Measurements from ENCODE around the gene OR51F2. TPM values are rescaled to one million over a fixed set of nuclear protein-coding genes. Genes with fewer than 3 reads are reported as not detected.
"Not testable (repeated sequence)": the region's sequence is repeated elsewhere in the genome, so short reads cannot be mapped to it uniquely, and the experiment has no call there.

OR51F2 gene, protein sequence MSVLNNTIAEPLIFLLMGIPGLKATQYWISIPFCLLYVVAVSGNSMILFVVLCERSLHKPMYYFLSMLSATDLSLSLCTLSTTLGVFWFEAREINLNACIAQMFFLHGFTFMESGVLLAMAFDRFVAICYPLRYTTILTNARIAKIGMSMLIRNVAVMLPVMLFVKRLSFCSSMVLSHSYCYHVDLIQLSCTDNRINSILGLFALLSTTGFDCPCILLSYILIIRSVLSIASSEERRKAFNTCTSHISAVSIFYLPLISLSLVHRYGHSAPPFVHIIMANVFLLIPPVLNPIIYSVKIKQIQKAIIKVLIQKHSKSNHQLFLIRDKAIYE
- total RNA-seq = not detected

DNA sequence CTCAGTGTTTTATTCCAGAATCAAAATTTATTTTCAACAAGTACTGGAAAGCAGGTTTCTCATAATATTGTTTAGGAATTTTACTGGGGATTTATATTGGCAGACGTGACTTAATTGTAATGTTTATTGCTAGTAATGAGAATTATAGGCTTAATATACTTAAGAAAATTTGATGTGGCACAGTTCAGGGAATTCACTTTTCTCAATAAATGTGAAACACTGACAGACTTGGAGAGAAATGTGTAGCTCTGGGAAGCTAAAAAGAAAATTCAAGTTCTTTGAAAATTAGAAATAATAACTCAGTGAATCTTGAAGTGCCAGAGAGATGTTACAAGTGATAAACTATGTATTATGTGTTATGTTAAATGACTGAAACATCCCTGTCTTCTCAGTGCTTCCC, at the start of gene OR51F2:
Gene OR51F2 (plus strand): TSS at position 301 of the 400 bp plus-strand sequence. CDS start 101 bp downstream, outside the sequence.
- Histone ChIP-seq H3K27me3 (no peaks in the 10 kb centered on the region), H3K4me1 (no peaks in the 10 kb centered on the region), H3K27ac (no peak within 1 kb of the TSS), H3K9me3 (no peaks in the 10 kb centered on the region), H3K36me3 (no peaks in the 10 kb centered on the region), H3K4me3 (no peak within 1 kb of the TSS)
- no peak for DNase-seq (ENCODE audit: low spot score in 2 of 2)
- TF ChIP-seq POLR2AphosphoS5 (IDR thresholded peaks at IDR 0.05) (no peak), POLR2A (IDR thresholded peaks at IDR 0.05) (no peak)
- TF ChIP-seq, protein P1, sequence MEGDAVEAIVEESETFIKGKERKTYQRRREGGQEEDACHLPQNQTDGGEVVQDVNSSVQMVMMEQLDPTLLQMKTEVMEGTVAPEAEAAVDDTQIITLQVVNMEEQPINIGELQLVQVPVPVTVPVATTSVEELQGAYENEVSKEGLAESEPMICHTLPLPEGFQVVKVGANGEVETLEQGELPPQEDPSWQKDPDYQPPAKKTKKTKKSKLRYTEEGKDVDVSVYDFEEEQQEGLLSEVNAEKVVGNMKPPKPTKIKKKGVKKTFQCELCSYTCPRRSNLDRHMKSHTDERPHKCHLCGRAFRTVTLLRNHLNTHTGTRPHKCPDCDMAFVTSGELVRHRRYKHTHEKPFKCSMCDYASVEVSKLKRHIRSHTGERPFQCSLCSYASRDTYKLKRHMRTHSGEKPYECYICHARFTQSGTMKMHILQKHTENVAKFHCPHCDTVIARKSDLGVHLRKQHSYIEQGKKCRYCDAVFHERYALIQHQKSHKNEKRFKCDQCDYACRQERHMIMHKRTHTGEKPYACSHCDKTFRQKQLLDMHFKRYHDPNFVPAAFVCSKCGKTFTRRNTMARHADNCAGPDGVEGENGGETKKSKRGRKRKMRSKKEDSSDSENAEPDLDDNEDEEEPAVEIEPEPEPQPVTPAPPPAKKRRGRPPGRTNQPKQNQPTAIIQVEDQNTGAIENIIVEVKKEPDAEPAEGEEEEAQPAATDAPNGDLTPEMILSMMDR (IDR thresholded peaks at IDR 0.05) = no peak
- intact Hi-C loops (cut with DNase I; ENCODE audit: low total_unique reads) = no loop called here

DNA sequence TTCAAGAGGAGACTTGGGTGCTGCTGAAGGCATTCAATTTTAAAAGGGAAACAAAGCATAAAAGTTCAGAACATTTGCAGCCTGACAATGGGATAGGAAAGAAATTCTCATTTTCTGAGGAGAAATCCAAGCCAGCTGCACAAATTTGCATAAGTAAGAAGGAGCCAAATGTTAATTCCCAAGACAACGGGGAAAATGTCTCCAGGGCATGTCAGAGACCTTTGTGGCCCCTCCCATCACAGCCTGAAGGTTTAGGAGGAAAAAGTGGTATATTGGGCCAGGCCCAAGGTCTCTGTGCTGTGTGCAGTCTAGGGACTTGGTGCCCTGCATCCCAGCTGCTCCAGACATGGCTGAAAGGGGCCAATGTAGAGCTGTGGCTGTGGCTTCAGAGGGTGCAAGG, 38.7 kb upstream of the OR51F2 start:
- H3K9me3 ChIP-seq = peaks cover 0 to 6% of the 10 kb centered on the region in 2 donors
- no peak overlapping the region for H3K27ac ChIP-seq
- no peaks in the 10 kb centered on the region for H3K27me3 ChIP-seq
- no peak for DNase-seq (ENCODE audit: low spot score in 2 of 2)
- intact Hi-C loops (cut with DNase I; ENCODE audit: low total_unique reads) = no loop called here
- H3K4me3 ChIP-seq = no peak overlapping the region
- no peaks in the 10 kb centered on the region for H3K4me1 ChIP-seq
- no peaks in the 10 kb centered on the region for H3K36me3 ChIP-seq
- TF ChIP-seq POLR2AphosphoS5 (IDR thresholded peaks at IDR 0.05) = no peak
- no peak for TF ChIP-seq POLR2A (IDR thresholded peaks at IDR 0.05)
- TF ChIP-seq, protein P1 (IDR thresholded peaks at IDR 0.05) = no peak

DNA sequence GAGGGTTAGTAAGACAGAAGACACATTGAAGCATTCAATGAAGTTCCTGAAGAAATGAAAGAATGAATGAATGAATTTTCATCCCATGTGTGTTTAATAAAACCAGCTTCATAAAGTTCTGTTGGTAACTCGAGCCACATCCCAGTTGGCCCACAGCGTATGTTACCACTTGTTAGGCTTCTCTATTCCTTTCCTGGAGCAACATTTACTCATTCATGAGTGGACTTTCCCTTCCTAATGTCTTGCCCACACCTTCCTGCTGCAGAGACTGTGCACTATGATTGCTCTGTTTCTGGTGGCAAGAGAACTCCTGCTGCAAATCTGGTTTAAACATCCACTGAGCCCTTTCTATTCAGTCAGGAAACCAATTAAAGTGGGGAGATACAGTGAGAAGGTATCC, 23.9 kb upstream of the OR51F2 start:
- Histone ChIP-seq H3K4me3 (no peak overlapping the region), H3K36me3 (no peaks in the 10 kb centered on the region), H3K9me3 (no peaks in the 10 kb centered on the region), H3K27me3 (no peaks in the 10 kb centered on the region), H3K4me1 (no peaks in the 10 kb centered on the region), H3K27ac (no peak overlapping the region)
- intact Hi-C loops (cut with DNase I; ENCODE audit: low total_unique reads) = no loop called here
- DNase-seq (ENCODE audit: low spot score in 2 of 2) = no peak
- TF ChIP-seq POLR2A (IDR thresholded peaks at IDR 0.05) (no peak), POLR2AphosphoS5 (IDR thresholded peaks at IDR 0.05) (no peak)
- TF ChIP-seq, protein P1 (IDR thresholded peaks at IDR 0.05) = no peak

DNA sequence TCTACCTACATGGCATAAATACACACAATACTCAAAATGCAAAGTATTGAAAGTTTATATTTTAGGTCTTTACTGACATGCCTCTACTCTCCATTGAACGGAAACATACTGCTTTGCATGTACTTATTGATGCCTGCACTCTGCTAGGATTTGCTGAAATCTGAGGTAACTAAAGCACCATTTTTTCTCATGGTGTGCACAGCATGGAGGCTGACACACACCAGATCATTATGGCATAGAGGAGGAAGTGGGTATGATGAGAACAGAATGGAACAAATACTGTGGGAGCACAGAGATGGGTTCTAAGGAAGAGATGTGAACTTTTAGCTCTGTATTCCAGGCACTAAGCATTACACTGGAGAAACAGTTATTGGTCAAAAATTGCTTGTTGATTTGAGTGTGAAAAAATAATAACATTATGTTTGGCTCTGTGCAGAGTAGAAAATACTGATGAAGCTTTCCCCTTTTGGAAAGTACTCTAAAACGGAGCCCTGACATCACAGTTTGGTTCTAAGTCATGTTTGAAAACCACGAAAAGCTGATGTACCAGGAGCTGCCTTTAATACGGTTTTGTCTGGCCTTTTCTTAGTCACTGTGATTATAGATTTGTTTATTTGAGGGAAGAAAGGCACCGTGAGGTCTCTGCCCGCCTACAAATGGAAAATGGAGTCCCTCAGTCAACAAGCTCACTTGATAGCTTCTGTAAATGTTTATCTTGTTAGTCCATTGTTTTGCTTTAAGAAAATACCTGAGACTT, 22.5 kb upstream of the OR51F2 start:
- no peaks in the 10 kb centered on the region for H3K4me1 ChIP-seq
- no peaks in the 10 kb centered on the region for H3K27me3 ChIP-seq
- TF ChIP-seq POLR2AphosphoS5 (IDR thresholded peaks at IDR 0.05) (no peak), POLR2A (IDR thresholded peaks at IDR 0.05) (no peak)
- TF ChIP-seq, protein P1 (IDR thresholded peaks at IDR 0.05) = no peak
- intact Hi-C loops (cut with DNase I; ENCODE audit: low total_unique reads) = loop anchor here (1.0 kb wide), 1 partner anchor 14 kb away; no protein-coding TSS in a partner anchor
- no peaks in the 10 kb centered on the region for H3K9me3 ChIP-seq
- H3K4me3 ChIP-seq = no peak overlapping the region
- no peak for DNase-seq (ENCODE audit: low spot score in 2 of 2)
- no peaks in the 10 kb centered on the region for H3K36me3 ChIP-seq
- H3K27ac ChIP-seq = no peak overlapping the region

DNA sequence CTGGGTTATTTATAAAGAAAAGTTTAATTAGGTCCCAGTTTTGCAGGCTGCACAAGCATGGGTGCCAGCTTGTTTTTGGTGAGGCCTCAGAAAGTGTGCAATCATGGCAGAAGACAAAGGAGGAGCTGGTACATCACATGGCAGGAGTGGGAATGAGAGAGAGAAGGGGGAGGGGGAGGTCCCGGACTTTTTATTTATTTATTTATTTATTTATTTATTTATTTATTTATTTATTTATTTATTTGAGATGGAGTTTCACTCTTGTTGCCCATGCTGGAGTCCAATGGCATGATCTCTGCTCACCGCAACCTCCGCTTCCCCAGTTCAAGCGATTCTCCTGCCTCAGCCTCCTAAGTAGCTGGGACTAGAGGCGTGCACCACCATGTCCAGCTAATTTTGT, 19.8 kb upstream of the OR51F2 start:
- H3K27me3 ChIP-seq; H3K4me1 ChIP-seq; H3K4me3 ChIP-seq; H3K27ac ChIP-seq; DNase-seq (ENCODE audit: low spot score in 2 of 2); H3K36me3 ChIP-seq; H3K9me3 ChIP-seq; intact Hi-C loops (cut with DNase I; ENCODE audit: low total_unique reads): not testable (repeated sequence)

Data from breast epithelium (tissue), 4 donors.